A673 (cell line): ENCODE results near the gene MOXD1.

Source experiments
- CTCF ChIP-seq: fragments of 300-800, 200-600 bp; sonication (generic); conservative IDR thresholded peaks from 2 replicates; pipeline ENCODE4 v1.5.1; 2017; ENCODE audit warnings: low read depth, mild to moderate bottlenecking, antibody characterized with exemption, low read length, moderate library complexity, mixed read lengths
- EZH2 ChIP-seq: fragments of 200-600 bp; sonication (generic); IDR thresholded peaks from 2 replicates; pipeline ENCODE4 v1.6.1; 2017; ENCODE audit warnings: borderline replicate concordance, low read depth, mild to moderate bottlenecking, mixed read lengths, antibody characterized with exemption, low read length; ENCODE audit not compliant: poor library complexity, severe bottlenecking

- TF ChIP-seq EZH2 (no peak), CTCF (no peak)
Observed at GRCh38 chr6:132354517-132355167, 46.6 kb downstream of the MOXD1 start.
